GM18499 (cell line): ENCODE results near the gene ZMYND19.
"Not testable (repeated sequence)": the region's sequence is repeated elsewhere in the genome, so short reads cannot be mapped to it uniquely, and the experiment has no call there.

Source experiments
- ATAC-seq: cut with Tn5 transposase; IDR thresholded peaks from one replicate; pipeline ENCODE4 v1.9.1; 2021; ENCODE audit warnings: moderate number of reproducible peaks; ENCODE audit not compliant: insufficient read depth, unreplicated experiment

ZMYND19 gene

DNA sequence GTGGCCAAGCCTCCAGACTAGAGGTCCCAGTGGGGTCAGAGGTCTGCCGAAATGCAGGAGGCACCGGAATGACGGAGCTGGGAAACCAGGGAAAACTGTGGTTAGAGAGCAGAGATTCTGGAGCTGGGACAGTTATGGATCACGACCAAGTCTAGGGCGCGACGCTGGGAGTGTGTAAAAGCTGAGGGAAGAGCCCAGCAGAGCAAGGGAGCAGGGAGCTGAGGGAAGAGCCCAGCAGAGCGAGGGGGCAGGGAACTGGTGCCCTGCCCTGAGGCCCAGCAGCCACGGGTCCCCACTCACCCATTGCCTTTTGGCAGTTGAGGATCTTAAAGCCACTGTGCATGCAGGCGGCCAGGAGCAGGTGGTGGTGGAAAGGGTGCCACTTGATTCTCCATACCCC lies 26.2 kb downstream of the ZMYND19 start:
- ATAC-seq = no peak

- ATAC-seq = no peak
Observed at GRCh38 chr9:137558127-137558526, 32.2 kb downstream of the ZMYND19 start.

- no peak for ATAC-seq
Observed at GRCh38 chr9:137556069-137556838, 34.1 kb downstream of the ZMYND19 start.

GRCh38 chr9:137555179-137555578 lies 35.1 kb downstream of the ZMYND19 start:
- no peak for ATAC-seq

DNA sequence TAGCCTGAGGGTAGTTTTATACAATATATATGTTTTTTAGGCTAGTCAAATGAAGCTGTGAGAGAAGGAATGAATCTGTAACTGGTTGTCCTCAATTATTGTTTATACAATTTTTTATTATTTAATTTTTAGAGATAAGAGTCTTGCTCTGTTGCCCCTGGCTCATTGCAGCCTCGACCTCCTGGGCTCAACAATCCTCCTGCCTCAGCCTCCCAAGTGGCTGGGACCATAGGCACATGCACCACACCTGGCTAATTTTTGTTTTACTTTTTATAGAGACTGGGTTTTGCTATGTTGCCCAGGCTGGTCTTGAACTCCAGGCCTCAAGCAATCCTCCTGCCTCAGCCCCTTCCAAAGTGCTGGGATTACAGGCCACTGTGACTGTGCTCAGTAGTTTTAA lies 36.0 kb downstream of the ZMYND19 start:
- ATAC-seq = no peak

DNA sequence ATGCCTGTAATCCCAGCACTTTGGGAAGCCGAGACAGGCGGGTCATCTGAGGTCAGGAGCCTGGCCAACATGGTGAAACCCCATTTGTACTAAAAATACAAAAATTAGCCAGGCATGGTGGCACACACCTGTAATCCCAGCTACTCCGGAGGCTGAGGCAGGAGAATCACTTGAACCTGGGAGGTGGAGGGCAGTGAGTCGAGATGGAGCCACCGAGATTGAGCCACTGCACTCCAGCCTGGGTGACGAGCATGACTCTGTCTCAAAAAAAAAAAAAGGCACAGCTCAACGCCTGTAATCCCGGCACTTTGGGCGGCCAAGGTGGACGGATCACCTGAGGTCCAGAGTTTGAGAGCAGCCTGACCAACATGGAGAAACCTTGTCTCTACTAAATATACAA lies 36.7 kb downstream of the ZMYND19 start:
- ATAC-seq = not testable (repeated sequence)

- ATAC-seq = no peak
Observed at GRCh38 chr9:137552022-137552768, 38.1 kb downstream of the ZMYND19 start.

GRCh38 chr9:137551264-137552021 lies 38.9 kb downstream of the ZMYND19 start, which contains the start of gene MRPL41:
Gene MRPL41 (plus strand): TSS chr9:137551879. CDS start chr9:137552082, 203 bp downstream.
- ATAC-seq = no peak

DNA sequence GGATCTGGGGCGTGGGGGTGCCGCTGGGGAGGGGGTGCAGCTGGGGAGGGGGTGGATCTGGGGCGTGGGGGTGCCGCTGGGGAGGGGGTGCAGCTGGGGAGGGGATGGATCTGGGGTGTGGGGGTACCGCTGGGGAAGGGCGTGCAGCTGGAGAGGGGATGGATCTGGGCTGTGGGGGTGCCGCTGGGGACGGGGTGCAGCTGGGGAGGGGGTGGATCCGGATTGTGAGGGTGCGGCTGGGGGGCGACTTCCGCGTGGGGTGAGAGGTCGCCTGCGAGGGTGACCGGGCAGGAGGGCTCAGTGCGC lies 39.4 kb downstream of the ZMYND19 start:
- not testable (repeated sequence) for ATAC-seq

DNA sequence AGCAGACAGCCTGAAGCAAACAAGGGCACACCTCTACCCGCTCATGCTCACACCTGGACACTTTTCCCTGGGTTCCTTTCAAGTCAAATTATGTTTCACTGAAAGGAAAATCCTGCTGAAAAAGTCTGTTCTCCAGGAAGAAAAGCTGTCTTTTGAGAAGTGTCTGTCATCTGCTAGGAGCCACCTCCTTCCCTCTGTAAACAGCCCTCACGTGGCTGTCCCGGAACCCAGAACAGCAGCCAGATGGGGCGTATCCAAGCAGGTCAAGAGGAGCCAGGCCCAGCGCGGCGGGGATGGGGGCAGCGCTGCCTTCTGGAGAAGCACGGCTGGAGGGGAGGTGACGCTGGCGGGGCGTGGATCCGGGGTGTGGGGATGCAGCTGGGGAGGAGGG lies 40.1 kb downstream of the ZMYND19 start, which contains the start of gene PNPLA7:
Gene PNPLA7 (minus strand): TSS at position 172 of the 391 bp plus-strand sequence. CDS start 205 bp downstream, outside the sequence.
- ATAC-seq = no peak

GRCh38 chr9:137547687-137548543 lies 42.4 kb downstream of the ZMYND19 start:
- no peak for ATAC-seq

- ATAC-seq = no peak
Observed at GRCh38 chr9:137545123-137545522, 45.2 kb downstream of the ZMYND19 start.

DNA sequence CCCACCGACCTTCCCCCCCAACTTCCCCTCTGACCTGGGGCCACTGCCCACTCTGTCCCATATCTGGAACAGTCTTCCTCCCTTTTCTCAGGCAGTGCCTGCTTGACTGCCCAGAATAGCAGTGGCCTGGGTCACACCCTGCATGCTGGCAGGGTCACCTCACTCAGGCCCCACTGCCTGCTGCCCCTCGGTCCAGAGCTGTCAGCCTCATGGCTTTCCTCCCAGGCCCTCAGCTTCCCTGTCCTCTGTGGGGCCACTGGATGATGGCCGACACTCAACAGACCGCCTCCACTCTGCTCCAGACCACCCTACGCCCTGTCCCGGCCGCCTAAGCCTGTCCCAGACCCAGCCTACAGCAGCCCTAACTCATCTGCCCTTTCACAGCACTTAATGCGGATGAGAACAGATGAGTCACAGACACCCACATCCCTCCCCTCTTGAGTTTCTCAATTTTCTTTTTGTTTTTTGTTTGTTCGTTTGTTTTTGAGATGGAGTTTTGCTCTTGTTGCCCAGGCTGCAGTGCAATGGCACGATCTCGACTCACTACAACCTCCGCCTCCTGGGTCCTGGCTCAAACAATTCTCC lies 46.0 kb downstream of the ZMYND19 start:
- ATAC-seq = no peak

GRCh38 chr9:137543237-137543963 lies 46.9 kb downstream of the ZMYND19 start:
- no peak for ATAC-seq

- ATAC-seq = no peak
Observed at GRCh38 chr9:137542486-137542885, 47.8 kb downstream of the ZMYND19 start.

DNA sequence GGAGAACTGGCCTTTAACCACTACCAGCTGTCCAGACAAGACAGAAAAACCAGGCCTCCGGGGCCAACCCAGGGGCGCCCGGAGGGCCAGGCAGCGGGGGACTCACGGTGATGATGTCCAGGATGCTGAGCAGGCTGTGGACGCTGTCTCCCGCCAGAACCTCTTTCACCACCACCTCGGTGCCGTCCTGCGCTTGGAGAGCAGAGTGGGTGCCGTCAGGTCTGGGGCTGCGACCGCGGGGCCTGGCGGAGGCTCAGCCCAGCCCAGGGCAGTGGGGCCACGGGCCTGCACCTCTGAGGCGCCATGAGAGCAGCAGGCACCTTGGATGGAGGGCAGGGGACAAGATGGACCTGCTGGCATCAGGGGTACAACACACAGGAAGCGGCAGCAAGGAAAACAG lies 49.8 kb downstream of the ZMYND19 start:
- ATAC-seq = no peak

DNA sequence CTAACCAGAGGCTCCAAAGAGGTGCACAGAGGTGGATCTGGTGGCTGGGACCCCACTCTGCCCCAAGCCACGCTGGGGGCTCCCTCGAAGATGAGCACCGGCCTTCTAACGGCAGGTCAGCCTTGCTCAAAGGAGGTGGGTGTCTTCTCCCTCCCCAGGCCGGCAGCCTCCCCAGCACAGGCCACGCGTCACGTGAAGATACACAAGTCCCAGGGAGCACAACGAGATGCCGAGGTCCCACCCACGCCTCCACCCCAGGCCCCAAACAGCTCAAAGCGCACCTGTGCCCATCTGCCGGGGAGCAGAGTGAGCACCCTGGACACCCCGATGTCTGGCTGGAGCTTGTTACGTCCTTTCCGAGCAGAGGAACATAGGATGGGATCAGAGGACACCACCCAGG lies 52.3 kb downstream of the ZMYND19 start:
- no peak for ATAC-seq

DNA sequence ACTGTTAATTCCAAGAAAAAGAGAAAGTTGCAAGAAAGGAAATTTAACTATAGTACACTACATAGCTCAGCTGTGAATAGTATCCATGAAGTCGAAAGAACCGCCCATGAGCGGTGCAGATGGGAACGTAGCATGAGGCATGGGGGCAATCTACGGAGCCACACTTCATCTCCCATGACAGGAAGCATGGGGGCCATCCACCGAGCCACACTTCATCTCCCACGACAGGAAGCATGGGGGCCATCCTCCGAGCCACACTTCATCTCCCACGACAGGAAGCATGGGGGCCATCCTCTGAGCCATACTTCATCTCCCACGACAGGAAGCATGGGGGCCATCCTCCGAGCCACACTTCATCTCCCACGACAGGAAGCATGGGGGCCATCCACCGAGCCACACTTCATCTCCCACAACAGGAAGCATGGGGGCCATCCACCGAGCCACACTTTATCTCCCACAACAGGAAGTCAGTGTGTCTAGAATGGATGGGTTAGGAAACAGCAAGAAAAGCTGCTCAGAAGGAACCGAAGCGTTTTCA lies 53.6 kb downstream of the ZMYND19 start:
- ATAC-seq = not testable (repeated sequence)

DNA sequence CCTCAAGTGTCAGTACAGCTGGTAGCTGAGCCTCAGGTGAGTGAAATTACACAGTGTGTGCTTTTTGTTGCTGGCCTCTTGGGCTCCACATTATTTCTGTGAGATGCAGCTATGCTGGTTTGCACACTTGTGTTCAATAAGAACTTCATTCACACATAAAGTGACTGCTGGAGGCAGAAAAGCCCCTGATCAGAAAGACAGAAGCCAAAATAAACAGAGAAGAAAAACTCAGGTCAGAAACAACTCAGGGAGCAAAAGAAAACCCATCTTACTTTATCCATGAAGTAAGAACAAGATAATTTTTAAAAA lies 55.2 kb downstream of the ZMYND19 start:
- ATAC-seq = no peak
